ENCODE data around the gene PKD1L1.
A peak's percentile ranks its signal among the peaks of the same experiment; 100 is the strongest.
"Not testable (repeated sequence)": the region's sequence is repeated elsewhere in the genome, so short reads cannot be mapped to it uniquely, and the experiment has no call there.

PKD1L1 gene

DNA sequence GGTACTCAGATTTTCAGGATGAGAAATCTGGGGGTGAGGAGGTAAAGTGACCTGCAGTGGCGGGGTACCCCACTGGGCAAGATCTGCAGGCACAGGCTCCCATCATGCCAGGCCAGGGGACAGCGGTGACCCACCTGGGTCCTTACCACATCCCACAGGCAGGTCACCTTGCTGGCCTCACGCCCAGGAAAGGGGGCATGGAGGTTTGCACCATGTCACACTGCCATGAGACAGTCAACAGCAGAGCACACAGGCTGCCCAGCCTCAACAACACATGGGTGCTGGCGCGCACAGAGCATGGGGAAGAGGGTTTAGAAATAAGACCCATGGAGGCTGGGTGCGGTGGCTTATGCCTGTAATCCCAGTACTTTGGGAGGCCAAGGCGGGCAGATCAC, 914 bp downstream of the PKD1L1 start:
- no peaks in the 10 kb centered on the region for H3K9me3 ChIP-seq (ENCODE audit: insufficient read depth, low read length)
- TF ChIP-seq YY1 (IDR thresholded peaks at IDR 0.05; ENCODE audit: insufficient read depth, insufficient read length) (no peak), SUZ12 (IDR thresholded peaks at IDR 0.05; ENCODE audit: extremely low read depth, insufficient read depth, insufficient read length) (no peak), ZNF274 (IDR thresholded peaks at IDR 0.05; ENCODE audit: low read depth, low read length) (no peak)
- no peak for DNase-seq (ENCODE audit: low read depth, low spot score)
- no peak overlapping the region for H3K4me3 ChIP-seq (ENCODE audit: insufficient read length, low read depth)
- no peaks in the 10 kb centered on the region for H3K27me3 ChIP-seq (ENCODE audit: insufficient read depth, insufficient read length)
- peaks cover 4% of the 10 kb centered on the region for H3K4me1 ChIP-seq (ENCODE audit: insufficient read depth, insufficient read length)
- H3K9ac ChIP-seq (ENCODE audit: insufficient read length, low read depth) = no peak overlapping the region
- no peaks in the 10 kb centered on the region for H3K36me3 ChIP-seq (ENCODE audit: insufficient read depth, insufficient read length, low read length)

DNA sequence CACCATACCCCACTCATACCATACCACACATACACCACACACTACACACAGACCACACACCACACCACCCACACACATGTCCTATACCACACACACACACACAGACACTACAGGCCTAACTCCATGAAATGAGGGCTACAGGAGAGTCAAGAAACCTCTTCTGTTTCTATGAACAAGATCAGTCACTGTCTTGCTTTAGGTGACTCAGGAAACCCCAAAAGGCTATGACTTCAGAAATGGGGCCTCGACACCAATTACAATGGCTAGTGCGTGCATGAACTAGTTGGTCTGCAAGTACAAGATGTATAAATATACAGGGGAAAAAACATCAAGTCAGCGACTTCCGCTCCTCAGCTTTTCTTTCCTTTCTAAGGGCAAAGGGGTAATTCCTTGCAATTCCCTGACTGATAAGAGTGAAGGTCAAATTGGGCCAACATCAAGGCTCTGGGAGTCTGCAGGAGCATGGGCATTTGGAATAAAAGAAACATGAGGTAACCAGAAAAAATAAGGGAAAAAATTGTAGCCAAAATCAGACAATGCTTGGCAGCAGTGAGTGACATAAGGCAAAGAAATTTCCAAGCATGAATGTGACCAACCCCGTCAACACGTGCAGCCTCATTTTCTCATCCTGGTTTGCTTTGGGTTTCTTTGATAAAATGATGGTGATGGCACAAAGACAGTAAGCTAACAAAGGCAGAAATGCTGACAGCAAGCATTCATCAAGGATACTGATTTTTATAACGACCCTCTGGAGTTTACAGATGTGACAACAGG, 1.5 kb downstream of the PKD1L1 start:
- peaks cover 4% of the 10 kb centered on the region for H3K4me1 ChIP-seq (ENCODE audit: insufficient read depth, insufficient read length)
- H3K4me3 ChIP-seq (ENCODE audit: insufficient read length, low read depth) = no peak overlapping the region
- H3K9ac ChIP-seq (ENCODE audit: insufficient read length, low read depth) = no peak overlapping the region
- DNase-seq (ENCODE audit: low read depth, low spot score) = no peak
- TF ChIP-seq ZNF274 (IDR thresholded peaks at IDR 0.05; ENCODE audit: low read depth, low read length) = no peak
- TF ChIP-seq YY1 (IDR thresholded peaks at IDR 0.05; ENCODE audit: insufficient read depth, insufficient read length) = no peak
- no peak for TF ChIP-seq SUZ12 (IDR thresholded peaks at IDR 0.05; ENCODE audit: extremely low read depth, insufficient read depth, insufficient read length)
- no peaks in the 10 kb centered on the region for H3K9me3 ChIP-seq (ENCODE audit: insufficient read depth, low read length)
- no peaks in the 10 kb centered on the region for H3K36me3 ChIP-seq (ENCODE audit: insufficient read depth, insufficient read length, low read length)
- no peaks in the 10 kb centered on the region for H3K27me3 ChIP-seq (ENCODE audit: insufficient read depth, insufficient read length)

DNA sequence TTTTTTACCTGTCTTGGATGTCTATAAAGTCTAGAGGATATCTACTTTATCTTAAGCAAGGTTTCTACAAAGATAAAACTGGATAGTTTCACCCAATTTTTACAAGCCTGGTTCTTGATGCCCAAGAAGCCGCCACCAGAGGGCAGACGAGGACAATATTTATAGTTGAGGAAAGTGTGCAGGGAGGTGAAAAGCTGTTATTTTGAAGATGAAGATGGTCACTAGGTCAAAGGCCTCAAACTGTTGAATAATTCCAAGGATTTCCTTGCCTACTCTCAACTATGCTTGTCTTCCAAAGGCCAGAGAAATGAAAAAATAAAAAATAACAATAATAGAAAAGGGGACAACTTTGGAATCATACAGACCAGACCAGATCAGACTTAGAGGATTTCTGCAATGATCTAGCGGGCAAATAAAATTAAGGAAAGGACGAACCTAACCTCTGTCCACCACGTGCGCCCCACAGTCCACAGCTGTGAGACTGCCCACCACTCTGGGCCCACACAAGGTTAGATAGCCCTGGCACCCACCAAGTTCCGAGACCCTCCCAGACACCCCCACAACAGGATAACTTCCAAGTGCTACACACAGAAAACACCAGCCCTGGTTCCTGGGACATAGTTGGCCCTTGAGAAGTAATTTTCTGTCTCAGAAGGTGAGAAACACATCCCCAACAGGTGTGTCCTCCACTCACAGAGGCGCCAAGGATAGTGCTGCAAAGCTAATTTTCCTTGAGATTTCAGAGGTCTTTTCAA, 2.8 kb downstream of the PKD1L1 start:
- Histone ChIP-seq H3K4me1 (ENCODE audit: insufficient read depth, insufficient read length) (peaks cover 7% of the 10 kb centered on the region), H3K27me3 (ENCODE audit: insufficient read depth, insufficient read length) (no peaks in the 10 kb centered on the region), H3K9ac (ENCODE audit: insufficient read length, low read depth) (no peak overlapping the region), H3K36me3 (ENCODE audit: insufficient read depth, insufficient read length, low read length) (no peaks in the 10 kb centered on the region), H3K4me3 (ENCODE audit: insufficient read length, low read depth) (no peak overlapping the region), H3K9me3 (ENCODE audit: insufficient read depth, low read length) (no peaks in the 10 kb centered on the region)
- peak; percentile 66 for DNase-seq (ENCODE audit: low read depth, low spot score)
- no peak for TF ChIP-seq SUZ12 (IDR thresholded peaks at IDR 0.05; ENCODE audit: extremely low read depth, insufficient read depth, insufficient read length)
- TF ChIP-seq YY1 (IDR thresholded peaks at IDR 0.05; ENCODE audit: insufficient read depth, insufficient read length) = no peak
- no peak for TF ChIP-seq ZNF274 (IDR thresholded peaks at IDR 0.05; ENCODE audit: low read depth, low read length)

DNA sequence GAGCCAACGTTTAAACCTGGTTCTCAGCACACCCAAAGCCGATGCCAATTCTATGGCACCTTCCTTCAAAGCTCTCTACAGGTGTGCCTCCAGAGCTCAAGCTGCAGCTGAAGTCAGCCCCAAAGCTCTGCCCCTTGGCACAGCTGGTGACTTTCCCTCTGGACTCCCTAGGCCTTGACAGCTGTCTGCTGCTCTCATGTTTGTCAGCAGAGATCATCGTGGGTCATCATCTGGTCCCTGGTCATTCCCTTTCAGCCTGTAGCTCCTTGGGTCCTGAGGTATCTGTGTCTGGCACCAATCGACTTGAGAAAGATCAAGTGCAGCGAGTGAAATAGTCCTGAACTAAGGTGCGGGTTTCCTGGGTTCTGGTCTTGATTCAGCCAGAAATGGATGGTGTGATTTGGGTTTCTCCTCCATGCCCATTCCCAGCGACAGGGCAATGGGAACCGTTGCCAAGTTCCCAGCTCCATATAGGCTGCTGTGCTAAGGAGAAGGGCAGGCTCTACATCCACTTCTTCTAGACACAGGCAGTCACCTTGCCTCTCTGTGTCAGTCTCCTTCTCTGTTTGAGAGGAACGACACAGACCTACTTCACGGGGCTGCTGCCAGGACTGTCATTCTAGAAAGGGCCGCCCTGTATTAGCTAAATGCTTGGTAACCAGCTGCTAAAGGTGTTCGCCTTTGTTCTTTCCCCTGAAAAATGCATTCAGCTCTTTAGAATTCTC, 3.6 kb downstream of the PKD1L1 start:
- no peaks in the 10 kb centered on the region for H3K9me3 ChIP-seq (ENCODE audit: insufficient read depth, low read length)

DNA sequence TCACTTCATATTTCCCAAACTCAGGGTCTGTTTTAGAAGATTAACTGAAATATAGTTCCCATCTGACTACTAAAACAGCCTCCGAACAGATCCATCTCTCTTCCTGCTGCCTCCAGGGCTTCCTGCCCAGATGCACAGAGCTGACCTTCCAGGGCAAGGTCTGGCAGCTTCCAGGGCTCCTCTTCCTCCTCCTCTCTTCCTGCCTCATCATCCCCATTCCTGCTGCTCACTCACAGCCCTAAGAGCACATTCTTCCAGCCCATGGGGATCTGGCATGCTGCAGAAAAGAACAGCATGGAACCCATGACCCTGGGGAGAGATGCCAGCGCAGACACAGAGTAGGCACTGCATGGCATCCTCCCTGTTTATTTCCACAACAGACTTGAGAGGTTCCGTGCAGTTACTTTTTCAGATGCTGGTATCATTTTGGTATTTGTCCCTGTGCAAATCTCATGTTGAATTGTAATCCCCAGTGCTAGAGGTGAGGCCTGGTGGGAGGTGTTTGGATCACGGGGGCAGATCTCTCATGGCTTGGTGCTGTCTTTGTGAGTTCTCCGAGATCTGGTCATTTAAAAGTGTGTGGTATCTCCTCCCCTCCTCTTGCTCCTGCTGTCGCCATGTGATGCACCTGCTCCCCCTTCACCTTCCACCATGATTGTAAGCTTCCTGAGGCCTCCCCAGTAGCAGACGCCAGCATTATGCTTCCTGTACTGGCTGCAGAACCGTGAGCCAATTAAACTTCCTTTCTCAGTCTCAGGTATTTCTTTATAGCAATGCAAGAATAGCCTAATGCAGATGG, 4.4 kb downstream of the PKD1L1 start:
- H3K9me3 ChIP-seq (ENCODE audit: insufficient read depth, low read length) = no peaks in the 10 kb centered on the region
- no peak overlapping the region for H3K9ac ChIP-seq (ENCODE audit: insufficient read length, low read depth)
- H3K4me3 ChIP-seq (ENCODE audit: insufficient read length, low read depth) = no peak overlapping the region
- H3K4me1 ChIP-seq (ENCODE audit: insufficient read depth, insufficient read length) = peaks cover 4% of the 10 kb centered on the region
- no peak for DNase-seq (ENCODE audit: low read depth, low spot score)
- no peak for TF ChIP-seq SUZ12 (IDR thresholded peaks at IDR 0.05; ENCODE audit: extremely low read depth, insufficient read depth, insufficient read length)
- no peak for TF ChIP-seq YY1 (IDR thresholded peaks at IDR 0.05; ENCODE audit: insufficient read depth, insufficient read length)
- TF ChIP-seq ZNF274 (IDR thresholded peaks at IDR 0.05; ENCODE audit: low read depth, low read length) = no peak
- H3K27me3 ChIP-seq (ENCODE audit: insufficient read depth, insufficient read length) = no peaks in the 10 kb centered on the region
- H3K36me3 ChIP-seq (ENCODE audit: insufficient read depth, insufficient read length, low read length) = no peaks in the 10 kb centered on the region

More for the DNA sequence above, 3.6 kb downstream of the PKD1L1 start:
- Histone ChIP-seq H3K9ac (ENCODE audit: insufficient read length, low read depth) (no peak overlapping the region), H3K4me1 (ENCODE audit: insufficient read depth, insufficient read length) (peaks cover 4% of the 10 kb centered on the region), H3K4me3 (ENCODE audit: insufficient read length, low read depth) (no peak overlapping the region), H3K27me3 (ENCODE audit: insufficient read depth, insufficient read length) (no peaks in the 10 kb centered on the region), H3K36me3 (ENCODE audit: insufficient read depth, insufficient read length, low read length) (no peaks in the 10 kb centered on the region)
- TF ChIP-seq ZNF274 (IDR thresholded peaks at IDR 0.05; ENCODE audit: low read depth, low read length) (no peak), SUZ12 (IDR thresholded peaks at IDR 0.05; ENCODE audit: extremely low read depth, insufficient read depth, insufficient read length) (no peak), YY1 (IDR thresholded peaks at IDR 0.05; ENCODE audit: insufficient read depth, insufficient read length) (no peak)
- no peak for DNase-seq (ENCODE audit: low read depth, low spot score)

DNA sequence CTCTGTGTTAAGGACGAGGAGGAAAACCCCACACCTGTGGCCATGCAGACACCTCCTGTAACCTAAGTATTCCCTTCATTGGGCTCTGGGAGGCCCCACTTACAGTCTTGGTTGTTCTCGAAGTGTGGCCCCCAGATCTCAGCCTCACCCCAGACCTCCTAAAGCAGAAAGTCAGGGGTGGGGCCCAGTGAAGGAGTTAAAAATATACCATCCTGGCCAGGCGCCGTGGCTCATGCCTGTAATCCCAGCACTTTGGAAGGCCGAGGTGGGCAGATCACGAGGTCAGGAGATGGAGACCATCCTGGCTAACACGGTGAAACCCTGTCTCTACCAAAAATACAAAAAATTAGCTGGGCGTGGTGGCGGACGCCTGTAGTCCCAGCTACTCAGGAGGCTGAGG, 5.6 kb downstream of the PKD1L1 start:
- H3K4me1 ChIP-seq (ENCODE audit: insufficient read depth, insufficient read length); H3K9ac ChIP-seq (ENCODE audit: insufficient read length, low read depth): not testable (repeated sequence)

More for the DNA sequence above, 5.6 kb downstream of the PKD1L1 start:
- not testable (repeated sequence) for H3K27me3 ChIP-seq (ENCODE audit: insufficient read depth, insufficient read length); H3K9me3 ChIP-seq (ENCODE audit: insufficient read depth, low read length); DNase-seq (ENCODE audit: low read depth, low spot score); H3K36me3 ChIP-seq (ENCODE audit: insufficient read depth, insufficient read length, low read length); H3K4me3 ChIP-seq (ENCODE audit: insufficient read length, low read depth)

Measured in NT2/D1 (cell line).